ENCODE data around the gene MPZL2. TPM values are rescaled to one million over a fixed set of nuclear protein-coding genes. Genes with fewer than 3 reads are reported as not detected.

Gene MPZL2
- total RNA-seq, 1 donor from 2014 or later = 0.95 TPM

- H3K4me1 Mint-ChIP-seq (ENCODE audit: low read depth, unreplicated experiment) = peaks cover 10% of the 10 kb centered on the region
- no peak for DNase-seq (ENCODE audit: low read depth)
- no peak overlapping the region for H2AFZ ChIP-seq (ENCODE audit: low read depth, low read length)
- no peaks in the 10 kb centered on the region for H3K27me3 Mint-ChIP-seq (ENCODE audit: low read depth, unreplicated experiment)
- TF ChIP-seq EZH2 (IDR thresholded peaks at IDR 0.05; ENCODE audit: insufficient read depth, low read length) = no peak
- TF ChIP-seq CTCF (IDR thresholded peaks at IDR 0.05; ENCODE audit: insufficient read depth, low read depth, low read length) = no peak
- H3K4me3 Mint-ChIP-seq (ENCODE audit: unreplicated experiment) = no peak overlapping the region
- H3K4me2 ChIP-seq (ENCODE audit: low read length) = no peak overlapping the region
- H3K36me3 ChIP-seq (ENCODE audit: insufficient read depth, low read length) = no peaks in the 10 kb centered on the region
- no peaks in the 10 kb centered on the region for H3K4me1 ChIP-seq (ENCODE audit: insufficient read depth, low read length)
- H3K9me3 ChIP-seq (ENCODE audit: insufficient read depth, low read depth, low read length) = no peaks in the 10 kb centered on the region
- no peak overlapping the region for H3K27ac Mint-ChIP-seq (ENCODE audit: unreplicated experiment)
- no peak overlapping the region for H3K27ac ChIP-seq (ENCODE audit: low read depth, low read length)
- no peaks in the 10 kb centered on the region for H3K79me2 ChIP-seq (ENCODE audit: insufficient read depth, low read length)
- H3K9ac ChIP-seq (ENCODE audit: low read length) = no peak overlapping the region
- FAIRE-seq = no peak
- no peaks in the 10 kb centered on the region for H3K9me3 Mint-ChIP-seq (ENCODE audit: unreplicated experiment)
- peaks cover 2% of the 10 kb centered on the region for H3K36me3 Mint-ChIP-seq (ENCODE audit: low read depth, unreplicated experiment)
- H3K4me3 ChIP-seq (ENCODE audit: insufficient read depth, low read depth, low read length) = no peak overlapping the region
- peaks cover 14% of the 10 kb centered on the region for H3K27me3 ChIP-seq (ENCODE audit: insufficient read depth, low read length)
- no peaks in the 10 kb centered on the region for H4K20me1 ChIP-seq (ENCODE audit: insufficient read depth, low read length)
Measured at GRCh38 chr11:118239509-118240205, 24.4 kb downstream of the MPZL2 start.

DNA sequence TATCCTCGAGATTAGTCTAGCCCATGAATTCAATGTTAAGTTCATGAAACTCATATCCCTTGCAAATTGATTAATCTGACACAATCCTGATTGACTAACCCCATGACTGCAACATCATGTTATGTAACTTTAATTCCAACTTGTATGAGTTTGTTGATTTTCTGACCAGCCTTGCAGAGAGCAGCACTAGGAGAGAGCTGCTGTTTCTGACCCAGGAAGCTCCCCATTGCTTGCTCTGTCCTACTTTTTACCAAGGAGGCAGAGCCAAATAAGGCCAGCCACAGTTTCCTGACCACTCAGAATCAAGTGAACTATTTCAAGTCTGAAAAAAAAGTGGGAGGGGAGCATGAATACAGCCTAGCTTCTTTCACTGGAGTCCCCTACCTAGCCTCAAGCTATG lies 25.2 kb downstream of the MPZL2 start:
- no peak overlapping the region for H3K27ac Mint-ChIP-seq (ENCODE audit: unreplicated experiment)
- Histone ChIP-seq H3K4me3 (ENCODE audit: insufficient read depth, low read depth, low read length) (no peak overlapping the region), H3K36me3 (ENCODE audit: insufficient read depth, low read length) (no peaks in the 10 kb centered on the region), H3K79me2 (ENCODE audit: insufficient read depth, low read length) (no peaks in the 10 kb centered on the region), H3K27me3 (ENCODE audit: insufficient read depth, low read length) (peaks cover 14% of the 10 kb centered on the region), H2AFZ (ENCODE audit: low read depth, low read length) (no peak overlapping the region), H3K4me2 (ENCODE audit: low read length) (no peak overlapping the region), H3K9ac (ENCODE audit: low read length) (no peak overlapping the region), H4K20me1 (ENCODE audit: insufficient read depth, low read length) (no peaks in the 10 kb centered on the region), H3K27ac (ENCODE audit: low read depth, low read length) (no peak overlapping the region), H3K9me3 (ENCODE audit: insufficient read depth, low read depth, low read length) (no peaks in the 10 kb centered on the region), H3K4me1 (ENCODE audit: insufficient read depth, low read length) (no peaks in the 10 kb centered on the region)
- peaks cover 10% of the 10 kb centered on the region for H3K4me1 Mint-ChIP-seq (ENCODE audit: low read depth, unreplicated experiment)
- no peak for DNase-seq (ENCODE audit: low read depth)
- no peak for TF ChIP-seq CTCF (IDR thresholded peaks at IDR 0.05; ENCODE audit: insufficient read depth, low read depth, low read length)
- no peak for TF ChIP-seq EZH2 (IDR thresholded peaks at IDR 0.05; ENCODE audit: insufficient read depth, low read length)
- no peaks in the 10 kb centered on the region for H3K9me3 Mint-ChIP-seq (ENCODE audit: unreplicated experiment)
- no peaks in the 10 kb centered on the region for H3K36me3 Mint-ChIP-seq (ENCODE audit: low read depth, unreplicated experiment)
- no peaks in the 10 kb centered on the region for H3K27me3 Mint-ChIP-seq (ENCODE audit: low read depth, unreplicated experiment)
- H3K4me3 Mint-ChIP-seq (ENCODE audit: unreplicated experiment) = no peak overlapping the region
- no peak for FAIRE-seq

GRCh38 chr11:118238421-118238820 lies 25.7 kb downstream of the MPZL2 start:
- Histone ChIP-seq H3K36me3 (ENCODE audit: insufficient read depth, low read length) (no peaks in the 10 kb centered on the region), H4K20me1 (ENCODE audit: insufficient read depth, low read length) (no peaks in the 10 kb centered on the region), H3K4me2 (ENCODE audit: low read length) (no peak overlapping the region), H3K27ac (ENCODE audit: low read depth, low read length) (no peak overlapping the region), H3K9me3 (ENCODE audit: insufficient read depth, low read depth, low read length) (no peaks in the 10 kb centered on the region), H3K79me2 (ENCODE audit: insufficient read depth, low read length) (no peaks in the 10 kb centered on the region), H2AFZ (ENCODE audit: low read depth, low read length) (no peak overlapping the region), H3K4me3 (ENCODE audit: insufficient read depth, low read depth, low read length) (no peak overlapping the region), H3K4me1 (ENCODE audit: insufficient read depth, low read length) (no peaks in the 10 kb centered on the region), H3K9ac (ENCODE audit: low read length) (no peak overlapping the region), H3K27me3 (ENCODE audit: insufficient read depth, low read length) (peaks cover 14% of the 10 kb centered on the region)
- no peak overlapping the region for H3K4me3 Mint-ChIP-seq (ENCODE audit: unreplicated experiment)
- H3K27me3 Mint-ChIP-seq (ENCODE audit: low read depth, unreplicated experiment) = no peaks in the 10 kb centered on the region
- FAIRE-seq = no peak
- H3K4me1 Mint-ChIP-seq (ENCODE audit: low read depth, unreplicated experiment) = peaks cover 10% of the 10 kb centered on the region
- TF ChIP-seq CTCF (IDR thresholded peaks at IDR 0.05; ENCODE audit: insufficient read depth, low read depth, low read length) = no peak
- no peak for TF ChIP-seq EZH2 (IDR thresholded peaks at IDR 0.05; ENCODE audit: insufficient read depth, low read length)
- H3K9me3 Mint-ChIP-seq (ENCODE audit: unreplicated experiment) = no peaks in the 10 kb centered on the region
- H3K36me3 Mint-ChIP-seq (ENCODE audit: low read depth, unreplicated experiment) = no peaks in the 10 kb centered on the region
- H3K27ac Mint-ChIP-seq (ENCODE audit: unreplicated experiment) = no peak overlapping the region
- DNase-seq (ENCODE audit: low read depth) = no peak
